ENCODE measurements around the gene L3MBTL4.
"Not testable (repeated sequence)": the region's sequence is repeated elsewhere in the genome, so short reads cannot be mapped to it uniquely, and the experiment has no call there.

L3MBTL4 gene

GRCh38 chr18:6079406-6079805, 335.3 kb downstream of the L3MBTL4 start:
- no peak for DNase-seq

DNA sequence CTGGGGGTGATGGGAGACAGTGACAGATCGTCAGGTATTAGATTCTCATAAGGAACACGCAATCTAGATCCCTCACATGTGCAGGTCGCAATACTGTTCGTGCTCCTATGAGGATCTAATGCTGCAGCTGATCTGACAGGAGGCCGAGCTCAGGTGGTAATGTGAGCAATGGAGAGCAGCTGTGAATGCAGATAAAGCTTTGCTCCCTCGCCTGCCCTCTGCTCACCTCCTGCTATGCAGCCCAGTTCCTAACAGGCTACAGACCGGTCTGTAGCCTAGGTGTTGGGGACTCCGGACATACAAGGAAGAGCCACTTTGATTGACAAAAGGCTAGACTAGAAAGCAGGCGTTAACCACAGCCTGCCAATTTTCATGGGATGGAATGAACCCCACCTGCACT, 335.8 kb downstream of the L3MBTL4 start:
- DNase-seq = no peak

DNA sequence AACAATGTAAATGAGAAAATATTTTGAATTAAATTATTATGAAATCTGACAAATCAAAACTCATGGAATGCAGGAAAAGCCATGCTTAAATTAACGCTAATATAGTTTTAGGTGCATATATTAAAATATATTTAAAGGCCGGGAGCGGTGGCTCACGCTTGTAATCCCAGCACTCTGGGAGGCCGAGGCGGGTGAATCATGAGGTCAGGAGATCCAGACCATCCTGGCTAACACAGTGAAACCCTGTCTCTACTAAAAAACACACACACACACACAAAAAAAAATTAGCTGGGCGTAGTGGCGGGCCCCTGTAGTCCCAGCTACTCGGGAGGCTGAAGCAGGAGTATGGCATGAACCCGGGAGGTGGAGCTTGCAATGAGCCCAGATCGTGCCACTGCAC, 342.3 kb downstream of the L3MBTL4 start:
- DNase-seq = not testable (repeated sequence)

DNA sequence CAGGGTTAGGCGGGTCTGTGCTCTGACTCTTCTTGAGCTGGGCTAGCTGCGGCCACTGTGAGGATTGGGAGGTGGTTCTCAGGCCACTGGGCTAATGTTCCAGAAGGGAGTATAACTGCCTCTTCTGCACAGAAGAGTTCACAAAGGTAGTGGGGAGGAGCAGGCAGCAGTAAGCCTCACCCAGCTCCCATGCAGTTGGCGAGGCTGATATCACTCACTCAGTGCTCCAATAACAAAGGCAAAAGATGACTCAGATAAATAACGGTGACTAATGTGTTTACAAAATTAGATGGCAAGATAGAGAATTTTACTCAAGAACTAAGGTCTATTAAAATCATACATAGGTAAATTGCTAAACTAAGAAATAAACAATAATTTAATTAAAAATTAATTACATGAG, 345.2 kb downstream of the L3MBTL4 start:
- DNase-seq = no peak

DNA sequence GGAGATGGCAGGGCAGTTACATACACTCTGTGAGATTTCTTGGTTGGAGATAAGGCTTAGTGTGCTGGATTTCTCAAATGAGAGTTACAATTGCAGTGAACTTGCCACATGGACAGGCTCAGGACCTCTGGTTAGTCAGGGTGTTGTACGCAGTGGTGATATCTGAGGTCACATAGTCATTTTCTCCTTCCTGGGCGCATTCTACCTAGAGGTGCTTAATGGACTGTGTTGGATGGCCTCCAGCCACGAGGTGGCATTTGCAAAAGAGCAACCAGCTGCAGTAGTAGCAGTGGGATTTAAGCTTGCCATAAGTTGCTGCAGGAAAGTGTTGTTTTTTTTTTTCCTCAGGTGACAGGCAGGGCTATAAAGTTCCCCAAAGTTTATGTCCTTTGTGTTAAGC, 345.6 kb downstream of the L3MBTL4 start:
- DNase-seq = no peak

- no peak for DNase-seq
Observed at GRCh38 chr18:6060149-6060548, 354.6 kb downstream of the L3MBTL4 start.

- DNase-seq = no peak
Observed at GRCh38 chr18:6059551-6059950, 355.2 kb downstream of the L3MBTL4 start.

DNA sequence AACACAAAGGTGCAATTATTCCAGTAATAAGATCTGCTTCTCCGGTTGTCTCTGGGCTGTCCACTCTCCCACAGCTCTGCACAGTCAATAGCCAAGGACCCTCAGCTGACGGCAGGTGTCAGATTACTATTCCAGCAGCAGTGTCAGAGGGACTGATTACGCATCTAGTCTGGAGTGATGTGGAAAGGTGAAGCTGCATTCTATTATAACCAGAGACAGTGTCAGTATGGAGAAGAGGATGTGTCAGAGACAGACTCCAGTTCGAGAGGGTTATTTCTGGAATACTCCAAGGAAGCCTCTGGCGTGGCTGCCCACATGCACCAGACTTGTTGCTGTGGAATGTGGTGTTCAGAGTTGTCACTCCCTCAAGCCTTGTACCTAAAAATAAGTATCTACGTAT, 355.8 kb downstream of the L3MBTL4 start:
- no peak for DNase-seq

DNA sequence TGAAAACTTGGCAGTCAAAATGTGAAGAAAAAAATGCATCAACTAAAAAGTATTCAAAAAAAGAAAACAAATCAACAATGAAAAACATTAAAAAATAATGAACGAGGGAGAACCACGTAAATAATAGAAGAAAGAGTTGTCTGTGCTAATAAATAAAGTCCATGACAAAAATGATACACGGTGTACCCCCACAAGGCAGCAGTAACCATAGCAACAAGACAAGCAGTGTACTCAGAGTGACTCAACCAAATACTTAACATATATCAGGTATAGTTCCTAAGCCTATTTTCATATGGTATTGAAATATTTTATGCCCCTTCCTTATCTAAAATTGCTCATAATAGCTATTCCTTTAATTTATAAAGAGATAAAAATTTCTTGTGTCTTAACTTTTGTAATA, 357.1 kb downstream of the L3MBTL4 start:
- DNase-seq = no peak

DNA sequence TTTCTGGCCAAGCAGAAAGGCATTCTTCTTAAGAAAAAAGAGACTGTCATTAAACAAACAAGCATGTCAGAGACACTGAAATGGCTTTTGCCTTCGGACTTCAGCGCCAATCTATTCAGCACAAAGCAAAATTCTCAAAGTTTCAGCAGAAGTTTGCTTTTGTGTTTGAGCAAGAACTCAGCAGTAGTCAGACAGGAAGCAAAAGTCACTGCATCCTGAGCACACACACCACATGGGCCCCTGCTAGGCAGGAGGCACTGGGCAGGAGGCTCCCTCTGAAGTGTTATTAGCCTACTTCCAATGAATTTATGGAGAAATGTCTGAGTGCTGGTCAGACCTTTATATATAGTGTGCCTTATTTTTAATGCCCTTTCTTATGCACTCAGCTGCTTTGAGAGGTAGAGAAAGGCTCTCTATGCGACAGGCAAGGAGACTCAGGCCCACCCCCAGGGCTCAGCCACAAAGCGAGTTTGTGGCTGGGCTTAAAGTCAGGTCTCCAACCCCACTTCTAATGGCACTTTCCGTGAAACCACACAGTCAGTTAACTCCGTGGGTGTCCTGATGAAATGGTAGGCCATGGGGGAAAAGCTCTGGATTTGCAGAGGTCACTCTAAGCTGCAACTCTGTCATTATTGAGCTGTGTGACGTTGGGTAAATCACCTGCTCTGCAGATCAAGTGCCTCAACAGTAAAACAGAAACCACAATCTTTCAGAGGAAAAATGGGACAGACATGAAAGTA, 358.4 kb downstream of the L3MBTL4 start:
- no peak for DNase-seq

DNA sequence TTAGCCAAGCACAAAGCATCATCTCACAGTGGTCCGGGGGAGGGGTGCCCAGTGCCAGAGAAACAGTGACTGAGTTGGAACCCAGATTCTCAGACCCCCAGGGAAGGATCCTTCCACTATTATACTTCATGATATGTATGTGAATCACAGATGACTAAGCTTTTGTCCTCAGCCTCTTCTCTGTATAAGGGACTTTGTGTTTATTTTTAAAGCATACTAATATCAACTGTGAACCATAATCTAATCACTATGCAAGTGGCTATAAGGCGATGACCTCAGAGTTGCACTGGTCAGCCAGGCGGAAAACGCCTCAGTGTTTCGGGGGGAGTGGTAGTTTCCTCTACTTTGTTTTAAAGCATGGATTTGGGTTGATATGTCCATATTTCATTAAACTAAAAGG, 359.0 kb downstream of the L3MBTL4 start:
- no peak for DNase-seq

DNA sequence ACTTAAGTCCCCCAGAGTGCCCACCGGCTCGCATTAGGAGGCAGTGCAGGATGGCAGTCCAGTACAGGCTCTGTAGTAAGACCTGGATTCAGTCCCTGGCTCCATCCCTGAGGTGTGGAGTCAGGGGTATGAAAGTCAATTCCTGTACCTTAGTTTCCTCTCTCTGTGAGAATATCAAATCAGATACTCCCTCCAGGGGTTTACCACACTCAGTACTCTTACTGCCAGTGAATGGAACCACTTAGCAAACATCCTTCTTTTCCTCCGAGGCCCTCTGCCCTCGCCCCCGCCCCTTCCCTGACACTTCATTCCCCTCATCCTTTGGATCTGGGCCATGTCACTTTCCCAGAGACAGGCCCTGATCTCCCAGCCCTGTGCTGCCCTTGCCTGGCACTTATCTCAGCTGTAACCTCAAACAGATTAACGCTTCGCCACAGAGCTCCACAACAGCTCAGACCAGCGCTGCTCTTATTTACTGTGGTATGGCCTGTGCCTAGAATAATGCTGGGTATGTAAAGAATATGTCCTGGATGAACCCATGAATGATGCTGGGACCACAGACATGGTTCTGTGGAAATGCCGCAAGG, 360.4 kb downstream of the L3MBTL4 start:
- no peak for DNase-seq

GRCh38 chr18:6052449-6052913, 362.2 kb downstream of the L3MBTL4 start:
- DNase-seq = no peak

DNA sequence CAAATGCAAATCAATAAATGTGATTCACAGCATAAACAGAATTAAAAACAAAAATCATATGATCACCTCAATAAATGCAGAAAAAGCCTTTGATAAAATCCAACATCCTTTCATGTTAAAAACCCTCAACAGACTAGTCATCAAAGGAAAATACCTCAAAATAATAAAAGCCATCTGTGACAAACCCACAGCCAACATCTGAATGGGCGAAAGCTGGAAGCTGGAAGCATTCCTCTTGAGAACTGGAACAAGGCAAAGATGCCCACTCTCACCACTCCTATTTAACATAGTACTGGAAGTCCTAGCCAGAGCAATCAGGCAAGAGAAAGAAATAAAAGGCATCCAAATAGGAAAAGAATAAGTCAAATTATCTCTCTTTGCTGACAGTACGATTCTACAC, 367.1 kb downstream of the L3MBTL4 start:
- DNase-seq = not testable (repeated sequence)

DNA sequence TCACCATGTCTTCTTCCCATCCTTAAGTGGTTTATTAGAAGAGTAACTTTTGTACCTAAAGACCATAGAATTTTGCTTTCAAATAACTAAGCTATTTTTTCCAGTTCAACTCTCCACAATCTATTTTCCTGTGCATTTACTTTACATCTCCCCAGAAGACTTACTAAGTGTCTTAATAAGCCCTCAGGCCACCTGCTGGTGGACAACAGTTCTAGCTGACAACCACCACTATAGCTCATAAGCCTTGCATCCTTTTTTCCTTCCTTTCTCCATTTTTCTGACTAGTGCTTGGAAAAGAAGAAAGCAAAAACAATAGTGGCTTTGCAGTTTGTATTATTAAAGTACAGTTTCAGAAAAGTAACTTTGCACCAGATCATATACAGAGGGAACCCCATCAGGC, 369.9 kb downstream of the L3MBTL4 start:
- no peak for DNase-seq

DNA sequence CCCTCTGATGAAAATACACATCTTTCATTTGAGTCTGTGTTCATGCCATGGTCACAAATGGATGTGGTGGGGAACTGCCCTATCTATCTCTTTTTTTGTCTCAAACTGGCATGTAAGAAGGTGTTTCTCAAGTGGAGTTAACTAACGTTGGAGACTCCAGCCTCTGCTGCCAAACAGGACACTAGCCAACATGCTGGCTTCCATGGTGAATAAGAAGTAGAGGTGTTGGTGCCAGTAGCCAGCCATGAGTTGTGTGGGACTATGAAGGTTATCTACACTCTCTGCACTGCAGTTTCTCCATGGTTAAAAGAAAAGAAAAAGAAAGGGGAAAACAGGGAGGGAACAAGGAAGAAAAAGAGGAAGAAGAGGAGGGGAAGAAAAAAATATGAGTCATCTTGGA, 370.4 kb downstream of the L3MBTL4 start:
- DNase-seq = no peak

DNA sequence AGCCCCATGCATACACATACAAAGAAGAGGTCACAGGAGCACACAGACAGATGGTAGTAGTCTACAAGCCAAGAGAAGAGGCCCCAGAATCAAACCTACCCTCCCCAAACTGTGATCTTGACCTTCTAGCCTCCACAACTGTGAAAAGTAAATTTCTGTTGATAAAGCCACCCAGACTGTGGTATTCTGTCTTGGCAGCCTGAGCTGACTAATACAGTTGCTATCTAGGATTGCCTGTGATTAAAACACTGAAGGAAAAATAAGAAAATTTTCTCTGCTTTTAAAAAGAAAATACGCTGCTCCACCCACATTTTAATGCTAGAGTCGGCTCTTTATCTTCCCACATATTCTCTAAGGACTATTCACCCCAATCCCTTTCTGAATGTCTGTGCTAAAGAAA, 375.7 kb downstream of the L3MBTL4 start:
- no peak for DNase-seq

DNA sequence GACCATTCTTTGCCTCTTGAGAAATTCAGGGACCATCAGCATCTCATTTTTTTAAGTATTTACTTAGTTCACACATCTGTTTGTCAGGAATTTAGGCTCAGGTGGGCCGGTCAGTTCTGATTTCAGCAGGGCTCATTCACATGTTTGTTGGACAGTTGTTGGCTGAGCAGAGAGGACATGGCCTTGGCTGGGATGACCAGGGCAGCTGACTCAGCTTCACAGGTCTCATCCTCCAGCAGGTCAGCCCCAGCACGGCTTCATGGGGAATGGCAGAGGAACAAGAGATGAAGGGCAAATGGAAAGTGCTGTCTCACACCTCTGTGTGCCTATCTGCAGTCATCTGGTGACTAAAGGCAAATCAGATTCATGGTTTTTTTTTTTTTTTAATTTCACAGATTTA, 383.3 kb downstream of the L3MBTL4 start:
- no peak for DNase-seq

DNA sequence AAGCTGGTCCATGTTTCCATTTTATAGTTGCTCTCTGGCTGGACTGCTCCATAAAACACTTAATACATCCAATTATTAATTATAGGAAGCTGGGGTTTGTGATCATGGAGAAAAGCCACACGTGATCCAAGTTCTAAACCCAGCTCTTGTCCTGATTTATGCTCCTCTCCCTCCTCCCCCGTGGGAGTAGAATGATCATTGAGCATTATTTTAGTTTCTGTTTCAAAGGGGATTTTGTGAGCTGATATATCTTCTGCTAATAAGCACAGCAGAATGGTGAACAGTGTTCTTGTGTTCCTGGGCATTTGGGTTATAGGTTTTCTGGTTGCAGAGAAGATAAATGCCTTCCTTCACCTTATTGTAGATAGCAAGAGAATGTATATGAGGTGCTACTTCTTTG, 383.7 kb downstream of the L3MBTL4 start:
- DNase-seq = no peak

DNA sequence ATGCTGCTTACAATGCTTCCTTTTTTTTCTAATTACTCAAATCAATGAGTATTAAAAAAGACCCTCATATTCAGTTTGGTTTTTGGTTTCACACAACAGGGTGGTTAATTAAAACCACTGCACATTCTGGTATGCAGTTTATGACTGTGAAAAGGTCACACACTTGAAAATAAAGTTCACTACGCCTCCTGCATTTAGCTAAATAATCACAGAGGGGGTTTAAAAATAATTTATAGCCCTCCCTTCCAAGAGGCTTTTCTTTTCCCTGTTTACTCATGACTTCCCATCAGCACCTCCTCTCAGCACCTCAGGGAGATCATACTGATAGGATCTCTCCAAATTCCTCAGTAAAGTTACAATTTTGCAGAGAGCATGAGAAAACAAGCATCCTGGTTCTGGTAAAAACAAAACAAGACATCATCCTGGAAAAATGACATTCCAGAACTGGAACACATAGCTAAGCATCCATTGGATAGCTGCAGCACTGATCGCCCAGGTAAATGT, 389.9 kb downstream of the L3MBTL4 start:
- no peak for DNase-seq

- no peak for DNase-seq
Observed at GRCh38 chr18:6023551-6023950, 391.2 kb downstream of the L3MBTL4 start.

DNA sequence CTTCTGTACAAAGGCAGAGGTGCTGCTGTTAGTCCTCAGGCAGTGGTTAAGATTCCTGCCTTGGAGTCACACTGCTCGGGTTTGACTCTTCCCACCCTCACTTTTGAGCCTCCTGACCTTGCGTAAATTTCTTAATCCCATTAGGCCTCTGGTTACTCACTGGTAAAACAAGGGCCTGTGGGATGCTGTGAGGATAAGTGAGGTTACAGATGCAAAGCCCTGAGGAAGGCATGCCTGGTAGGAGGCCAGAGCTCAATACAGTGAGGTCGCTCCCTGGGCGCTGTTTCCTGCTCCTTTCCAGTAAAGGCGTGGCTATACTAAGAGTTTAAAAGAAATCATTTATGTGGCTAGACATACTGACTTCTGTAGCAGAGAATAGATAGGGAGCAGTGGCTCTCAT, 391.9 kb downstream of the L3MBTL4 start:
- no peak for DNase-seq

DNA sequence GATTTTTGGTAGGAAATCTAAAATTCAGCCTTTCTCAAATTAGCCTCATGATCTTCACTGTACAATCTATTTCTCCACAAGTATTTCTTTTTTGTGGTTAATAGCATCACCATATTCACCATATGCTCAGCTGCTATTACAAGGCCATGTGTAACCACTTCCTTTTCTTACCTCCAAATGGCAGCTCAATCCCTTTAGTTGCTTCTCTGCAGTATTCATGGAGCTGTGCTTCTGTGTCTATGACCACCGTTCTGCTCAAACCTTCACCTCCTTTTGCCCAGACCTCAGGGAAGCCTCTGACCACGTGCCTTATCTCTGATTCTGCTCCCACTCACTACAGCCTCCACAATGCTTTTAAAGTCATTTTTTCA, 392.7 kb downstream of the L3MBTL4 start:
- DNase-seq = no peak

DNA sequence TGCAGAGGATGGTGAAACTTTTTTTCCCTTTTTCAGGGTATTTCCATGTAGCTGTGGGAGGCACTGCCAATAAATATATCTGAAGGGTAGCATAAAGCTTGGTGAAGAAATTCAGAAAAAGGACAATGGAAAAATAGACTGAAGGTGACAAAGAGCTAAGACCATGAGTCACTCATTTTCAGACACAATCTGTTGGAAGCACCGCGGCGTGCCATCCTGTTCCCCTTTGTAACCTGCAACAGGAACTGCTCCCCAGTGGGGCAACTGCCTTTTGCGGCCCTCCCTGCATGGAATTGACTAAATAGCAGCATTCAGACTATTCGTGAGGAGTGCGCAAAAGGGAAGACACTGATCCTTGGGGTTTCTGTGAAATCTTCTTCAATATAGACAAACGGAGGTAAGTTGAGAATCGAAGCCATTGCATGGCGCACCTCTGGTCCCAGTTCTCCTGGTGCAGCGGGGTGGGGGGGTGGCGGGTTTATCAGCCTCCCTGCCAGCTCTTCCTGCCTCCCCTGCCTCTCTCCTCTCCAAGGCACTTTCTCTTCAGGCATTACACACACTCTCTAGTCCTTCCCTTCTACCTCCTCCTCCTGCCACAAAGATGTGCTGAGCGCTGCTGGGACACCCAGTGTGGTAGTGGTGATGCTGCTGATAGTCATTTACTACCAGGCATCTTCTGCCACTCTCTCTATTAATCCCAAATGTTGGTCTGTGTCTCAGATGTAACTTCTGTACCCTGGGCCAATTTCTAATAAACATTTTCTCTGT, 393.2 kb downstream of the L3MBTL4 start:
- no peak for DNase-seq
